Ovary (tissue), 3 donors: Measurements from ENCODE around the gene USP14.

ENCODE experiments used
- EP300 ChIP-seq: sonication (generic); formaldehyde crosslinking; IDR thresholded peaks from one replicate; pipeline ENCODE4 v1.6.1; 2017; ENCODE audit warnings: antibody characterized with exemption
- POLR2A ChIP-seq: fragments of 450-650 bp; IDR thresholded peaks from one replicate; pipeline ENCODE4 v1.6.1; 2017; ENCODE audit warnings: antibody characterized with exemption, mild to moderate bottlenecking, moderate library complexity
- TF ChIP-seq, protein P1 (sequence below), 3 donors: fragments of 450-650 bp in 2 of 3; fragments of 200-600 bp in 1 of 3; IDR thresholded peaks; one replicate each; pipeline versions ENCODE4 v1.5.1 to v1.8.0; 2016 to 2022; ENCODE audit warnings: antibody characterized with exemption in 3 of 3, mild to moderate bottlenecking in 1 of 3
- donor health status: DM: no; HTN: no; CAD: no.

DNA sequence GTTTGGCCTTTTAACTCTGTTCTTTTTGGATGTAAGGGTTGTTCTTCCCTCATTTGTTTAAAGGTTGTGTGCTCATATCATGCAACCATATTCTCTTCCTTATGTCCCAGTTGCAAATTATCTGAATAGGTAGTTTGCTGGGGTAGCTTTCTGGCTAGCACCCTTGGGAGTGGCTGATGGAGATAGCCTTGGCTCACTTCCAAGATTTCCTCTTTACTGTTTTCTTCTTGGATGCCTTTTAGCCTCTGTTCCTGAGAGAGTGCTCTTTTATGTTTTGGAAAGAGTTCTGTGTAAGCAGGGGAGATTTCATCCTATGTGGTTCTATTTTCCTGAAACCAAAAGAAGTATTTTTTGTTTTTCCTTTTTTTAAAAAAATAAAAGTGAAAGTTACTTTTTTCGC is 25.4 kb downstream of the USP14 start:
- TF ChIP-seq, protein P1, sequence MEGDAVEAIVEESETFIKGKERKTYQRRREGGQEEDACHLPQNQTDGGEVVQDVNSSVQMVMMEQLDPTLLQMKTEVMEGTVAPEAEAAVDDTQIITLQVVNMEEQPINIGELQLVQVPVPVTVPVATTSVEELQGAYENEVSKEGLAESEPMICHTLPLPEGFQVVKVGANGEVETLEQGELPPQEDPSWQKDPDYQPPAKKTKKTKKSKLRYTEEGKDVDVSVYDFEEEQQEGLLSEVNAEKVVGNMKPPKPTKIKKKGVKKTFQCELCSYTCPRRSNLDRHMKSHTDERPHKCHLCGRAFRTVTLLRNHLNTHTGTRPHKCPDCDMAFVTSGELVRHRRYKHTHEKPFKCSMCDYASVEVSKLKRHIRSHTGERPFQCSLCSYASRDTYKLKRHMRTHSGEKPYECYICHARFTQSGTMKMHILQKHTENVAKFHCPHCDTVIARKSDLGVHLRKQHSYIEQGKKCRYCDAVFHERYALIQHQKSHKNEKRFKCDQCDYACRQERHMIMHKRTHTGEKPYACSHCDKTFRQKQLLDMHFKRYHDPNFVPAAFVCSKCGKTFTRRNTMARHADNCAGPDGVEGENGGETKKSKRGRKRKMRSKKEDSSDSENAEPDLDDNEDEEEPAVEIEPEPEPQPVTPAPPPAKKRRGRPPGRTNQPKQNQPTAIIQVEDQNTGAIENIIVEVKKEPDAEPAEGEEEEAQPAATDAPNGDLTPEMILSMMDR (IDR thresholded peaks at IDR 0.05): no peak
- no peak for TF ChIP-seq POLR2A
- no peak for TF ChIP-seq EP300
